ENCODE measurements around the gene IDH3A. TPM values are rescaled to one million over a fixed set of nuclear protein-coding genes. Genes with fewer than 3 reads are reported as not detected.

The IDH3A gene
- total RNA-seq (2021), result 64.8 and 67.8 TPM in 2 replicates
- percentile 74 among the genes with signal in this experiment for Bru-seq, nascent RNA
- BruChase-seq, experiment 1, labeled RNA remaining after a 2-hour chase, result percentile 79 among the genes with signal in this experiment
- percentile 87 among the genes with signal in this experiment for BruChase-seq, experiment 2, labeled RNA remaining after a 6-hour chase
- long read RNA-seq, full-length matches to known transcripts, result 75 of 97 reads
- long read RNA-seq, partial matches to known transcripts, result 2 of 97 reads
- long read RNA-seq, other reads (novel, unspliced or antisense), result 20 of 97 reads

DNA sequence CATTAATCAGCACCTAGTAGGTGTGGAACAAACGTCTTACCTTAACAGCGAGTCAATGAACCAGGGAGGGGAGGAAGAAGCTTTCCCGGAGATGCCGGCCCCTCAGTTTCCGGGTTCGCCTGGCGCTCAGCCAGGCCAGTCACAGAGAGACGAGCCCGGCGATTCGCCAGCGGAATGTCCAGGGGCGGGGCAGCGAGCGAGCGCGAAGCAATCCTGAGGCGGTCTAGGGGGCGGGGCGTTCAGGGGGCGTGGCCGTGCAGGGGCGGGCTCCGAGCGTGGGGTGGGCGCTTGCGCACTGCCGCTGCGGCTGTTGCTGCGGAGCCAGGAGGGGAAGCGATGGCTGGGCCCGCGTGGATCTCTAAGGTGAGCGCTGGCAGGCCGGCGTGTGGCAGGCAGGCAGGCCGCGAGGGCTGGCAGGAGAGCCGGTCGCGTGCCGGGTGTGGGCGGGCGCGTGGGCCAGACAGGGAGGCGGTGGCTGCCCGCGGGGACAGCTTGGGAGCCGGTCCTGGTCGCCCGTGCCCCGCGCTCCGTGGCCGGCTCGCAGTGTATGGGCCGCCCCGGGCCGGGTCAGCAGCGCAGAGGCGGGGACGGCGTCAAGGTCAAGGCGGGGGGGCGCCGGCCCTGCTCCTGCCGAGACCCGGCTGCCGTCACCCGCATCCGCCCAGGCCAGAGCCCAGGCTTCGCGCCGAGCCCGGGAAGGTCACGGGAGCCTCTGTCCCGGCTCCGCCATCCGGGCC lies at the start of gene IDH3A:
Gene IDH3A (plus strand): TSS at position 295 of the 737 bp plus-strand sequence. CDS start 42 bp downstream, at position 337.
- intact Hi-C loops (cut with micrococcal nuclease; ENCODE audit: unreplicated experiment), result loop anchor here (1.0 kb wide), 1 partner anchor 15 kb away; no protein-coding TSS in a partner anchor
- H3K4me2 ChIP-seq, result peak within 1 kb of the TSS; percentile 93
- H3K27me3 ChIP-seq (ENCODE audit: insufficient read depth, low read depth), result no peaks in the 10 kb centered on the region
- ChIA-PET POLR2A (ENCODE audit: unreplicated experiment) (interaction anchor here (0.6 to 0.7 kb wide), 2 partner anchors 67 to 84 kb away, joined by 5 read pairs; no protein-coding TSS in a partner anchor), CTCF (interaction anchor here (0.5 to 0.9 kb wide), 2 partner anchors 40 to 150 kb away, joined by 4 read pairs; partner anchors contain the start of gene SKIC8)
- peak within 1 kb of the TSS; percentile 90 for H3K4me3 ChIP-seq
- H3K36me3 ChIP-seq (ENCODE audit: low read depth), result no peaks in the 10 kb centered on the region
- peak within 1 kb of the TSS; percentile 52 for H3K27ac ChIP-seq
- no TSS peak for BruUV-seq (replicated peaks)
- peaks cover 12% of the 10 kb centered on the region; the same call in 1 of the 2 replicates for H3F3A ChIP-seq (ENCODE audit: insufficient read depth, low read depth)
- no peaks in the 10 kb centered on the region for H3K9me2 ChIP-seq (ENCODE audit: insufficient read depth)
- no peaks in the 10 kb centered on the region for H3K9me3 ChIP-seq (ENCODE audit: insufficient read depth, low read depth)
- peaks cover 20% of the 10 kb centered on the region for H3K4me1 ChIP-seq (replicated peaks; ENCODE audit: insufficient read depth)
- peak within 1 kb of the TSS; percentile 95 for H2AFZ ChIP-seq
- DNase-seq, result peak; percentile 84 to 98
- TF ChIP-seq, protein P1, sequence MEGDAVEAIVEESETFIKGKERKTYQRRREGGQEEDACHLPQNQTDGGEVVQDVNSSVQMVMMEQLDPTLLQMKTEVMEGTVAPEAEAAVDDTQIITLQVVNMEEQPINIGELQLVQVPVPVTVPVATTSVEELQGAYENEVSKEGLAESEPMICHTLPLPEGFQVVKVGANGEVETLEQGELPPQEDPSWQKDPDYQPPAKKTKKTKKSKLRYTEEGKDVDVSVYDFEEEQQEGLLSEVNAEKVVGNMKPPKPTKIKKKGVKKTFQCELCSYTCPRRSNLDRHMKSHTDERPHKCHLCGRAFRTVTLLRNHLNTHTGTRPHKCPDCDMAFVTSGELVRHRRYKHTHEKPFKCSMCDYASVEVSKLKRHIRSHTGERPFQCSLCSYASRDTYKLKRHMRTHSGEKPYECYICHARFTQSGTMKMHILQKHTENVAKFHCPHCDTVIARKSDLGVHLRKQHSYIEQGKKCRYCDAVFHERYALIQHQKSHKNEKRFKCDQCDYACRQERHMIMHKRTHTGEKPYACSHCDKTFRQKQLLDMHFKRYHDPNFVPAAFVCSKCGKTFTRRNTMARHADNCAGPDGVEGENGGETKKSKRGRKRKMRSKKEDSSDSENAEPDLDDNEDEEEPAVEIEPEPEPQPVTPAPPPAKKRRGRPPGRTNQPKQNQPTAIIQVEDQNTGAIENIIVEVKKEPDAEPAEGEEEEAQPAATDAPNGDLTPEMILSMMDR (conservative IDR thresholded peaks at IDR 0.05), result no peak
- TF ChIP-seq EZH2 (IDR thresholded peaks at IDR 0.05; ENCODE audit: low read depth), result no peak
- H3K79me2 ChIP-seq (ENCODE audit: low read depth), result peaks cover 30% of the 10 kb centered on the region
- H4K20me1 ChIP-seq (ENCODE audit: insufficient read depth), result 0 out of 2 replicates have a peak, but pooled peaks cover 5% of the 10 kb centered on the region

DNA sequence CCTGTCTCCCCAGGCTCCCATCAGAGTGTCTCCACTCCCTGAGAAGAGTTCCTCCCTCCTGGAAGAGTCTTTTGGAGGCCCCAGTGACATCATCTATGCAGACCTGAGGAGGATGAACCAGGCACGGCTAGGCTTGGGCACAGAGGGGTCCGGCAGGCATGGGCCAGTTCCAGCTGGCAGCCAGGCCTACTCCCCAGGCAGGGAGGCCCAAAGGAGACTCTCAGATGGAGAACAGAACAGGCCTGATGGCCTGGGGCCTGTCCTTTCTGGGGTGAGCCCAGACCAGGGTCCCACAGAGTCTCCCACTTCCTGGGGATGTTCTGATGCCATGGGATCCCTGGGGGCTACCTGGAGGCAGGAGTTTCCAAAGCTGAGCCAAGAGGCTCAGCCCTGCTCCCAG lies 48.3 kb upstream of the IDH3A start:
- BruUV-seq (replicated peaks), result no TSS peak
- H3K4me1 ChIP-seq (replicated peaks; ENCODE audit: insufficient read depth), result peaks cover 46% of the 10 kb centered on the region
- H4K20me1 ChIP-seq (ENCODE audit: insufficient read depth), result no peaks in the 10 kb centered on the region
- peak overlapping the region; percentile 60 for H3K4me2 ChIP-seq
- DNase-seq, result no peak
- CTCF ChIA-PET, result no interaction called here
- no peaks in the 10 kb centered on the region for H3K9me2 ChIP-seq (ENCODE audit: insufficient read depth)
- peaks cover 9% of the 10 kb centered on the region; the same call in 1 of the 2 replicates for H3F3A ChIP-seq (ENCODE audit: insufficient read depth, low read depth)
- intact Hi-C loops (cut with micrococcal nuclease; ENCODE audit: unreplicated experiment), result no loop called here
- H3K9me3 ChIP-seq (ENCODE audit: insufficient read depth, low read depth), result no peaks in the 10 kb centered on the region
- no peak overlapping the region for H2AFZ ChIP-seq
- H3K27me3 ChIP-seq (ENCODE audit: insufficient read depth, low read depth), result no peaks in the 10 kb centered on the region
- POLR2A ChIA-PET (ENCODE audit: unreplicated experiment), result no interaction called here
- no peak for TF ChIP-seq EZH2 (IDR thresholded peaks at IDR 0.05; ENCODE audit: low read depth)
- TF ChIP-seq, protein P1 (conservative IDR thresholded peaks at IDR 0.05), result no peak
- no peaks in the 10 kb centered on the region for H3K36me3 ChIP-seq (ENCODE audit: low read depth)
- H3K27ac ChIP-seq, result peak overlapping the region; percentile 30; the same call in 1 of the 2 replicates
- no peaks in the 10 kb centered on the region for H3K79me2 ChIP-seq (ENCODE audit: low read depth)
- H3K4me3 ChIP-seq, result no peak overlapping the region

DNA sequence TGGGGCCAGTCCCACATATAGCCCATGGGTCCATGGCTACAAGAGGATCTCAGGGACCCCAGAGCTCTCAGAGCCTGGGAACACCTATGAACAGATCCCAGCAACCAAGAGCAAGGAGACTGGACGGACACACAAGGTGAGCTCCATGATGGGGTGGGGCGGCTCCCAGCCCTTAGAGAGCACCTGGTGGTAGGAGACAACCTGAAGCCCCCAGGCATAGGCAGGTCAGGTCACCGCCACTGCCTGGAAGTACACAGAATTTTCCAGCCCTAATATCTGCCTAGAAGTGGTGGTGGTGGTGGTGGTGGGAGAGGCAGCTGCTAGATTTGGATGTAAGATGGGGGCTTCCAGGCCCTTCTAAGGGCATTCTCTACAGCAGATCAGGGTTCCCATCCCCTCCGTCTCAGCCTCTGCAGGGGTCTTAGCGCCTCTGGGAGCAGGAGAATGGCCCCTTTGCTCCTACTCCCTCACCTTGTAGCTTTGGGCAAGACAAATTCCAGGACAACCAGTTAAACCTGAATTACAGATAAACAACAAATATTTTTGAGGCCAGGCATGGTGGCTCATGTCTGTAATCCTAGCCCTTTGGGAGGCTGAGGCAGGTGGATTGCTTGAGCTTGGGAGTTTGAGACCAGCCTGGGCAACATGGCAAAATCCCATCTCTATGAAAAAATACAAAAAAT lies 47.6 kb upstream of the IDH3A start:
- Histone ChIP-seq H3K9me2 (ENCODE audit: insufficient read depth) (no peaks in the 10 kb centered on the region), H3F3A (ENCODE audit: insufficient read depth, low read depth) (peaks cover 9% of the 10 kb centered on the region; the same call in 1 of the 2 replicates), H3K36me3 (ENCODE audit: low read depth) (no peaks in the 10 kb centered on the region), H3K79me2 (ENCODE audit: low read depth) (no peaks in the 10 kb centered on the region), H4K20me1 (ENCODE audit: insufficient read depth) (no peaks in the 10 kb centered on the region), H3K4me3 (no peak overlapping the region), H3K4me1 (replicated peaks; ENCODE audit: insufficient read depth) (peaks cover 46% of the 10 kb centered on the region), H3K4me2 (peak overlapping the region; percentile 60), H3K9me3 (ENCODE audit: insufficient read depth, low read depth) (no peaks in the 10 kb centered on the region), H3K27ac (peak overlapping the region; percentile 30; the same call in 1 of the 2 replicates), H3K27me3 (ENCODE audit: insufficient read depth, low read depth) (no peaks in the 10 kb centered on the region), H2AFZ (no peak overlapping the region)
- DNase-seq, result peak; percentile 47 to 88
- ChIA-PET CTCF (no interaction called here), POLR2A (ENCODE audit: unreplicated experiment) (no interaction called here)
- BruUV-seq (replicated peaks), result no TSS peak
- intact Hi-C loops (cut with micrococcal nuclease; ENCODE audit: unreplicated experiment), result no loop called here
- TF ChIP-seq, protein P1 (conservative IDR thresholded peaks at IDR 0.05), result no peak
- TF ChIP-seq EZH2 (IDR thresholded peaks at IDR 0.05; ENCODE audit: low read depth), result no peak
